Activated CD4-positive, alpha-beta T cell treated with anti-CD3 and anti-CD28 coated beads for 36 hours (primary cell): ENCODE results near the gene IRF7. TPM values are rescaled to one million over a fixed set of nuclear protein-coding genes. Genes with fewer than 3 reads are reported as not detected.

Experiments
- ATAC-seq: fragments of 200-7000 bp; cut with Tn5 transposase; one replicate; pipeline ENCODE4 v1.10.0; 2021; ENCODE audit warnings: mild to moderate bottlenecking, moderate library complexity
- CTCF ChIA-PET: fragments of 350-600 bp; sonication (Branson Sonifier 250); formaldehyde crosslinking; loops from one replicate; lab custom pipeline; 2021; ENCODE audit warnings: antibody characterized with exemption; lab: Charles Lee
- POLR2A ChIA-PET: fragments of 350-600 bp; sonication (Branson Sonifier 250); formaldehyde crosslinking; loops from one replicate; lab custom pipeline; 2021; ENCODE audit warnings: antibody characterized with exemption, inconsistent platforms; lab: Charles Lee
- DNase-seq: peaks from one replicate; pipeline ENCODE4 v3.0.0-alpha.2; 2020
- H3K27ac Mint-ChIP-seq: one replicate; pipeline ENCODE4 v1.8.0; 2021; ENCODE audit warnings: mixed read lengths
- H3K27me3 Mint-ChIP-seq: one replicate; pipeline ENCODE4 v1.8.0; 2021; ENCODE audit warnings: mixed read lengths
- H3K36me3 Mint-ChIP-seq: one replicate; pipeline ENCODE4 v1.8.0; 2021; ENCODE audit warnings: low read depth, mixed read lengths
- H3K4me1 Mint-ChIP-seq: one replicate; pipeline ENCODE4 v1.8.0; 2021; ENCODE audit warnings: mixed read lengths
- H3K4me3 Mint-ChIP-seq: one replicate; pipeline ENCODE4 v1.8.0; 2021; ENCODE audit warnings: mild to moderate bottlenecking, moderate library complexity, mixed read lengths
- H3K9me3 Mint-ChIP-seq: one replicate; pipeline ENCODE4 v1.8.0; 2021; ENCODE audit warnings: low read depth, mixed read lengths
- intact Hi-C, 2 experiments: fragments of 100-400 bp; cut with DNase I in 1 of 2; cut with micrococcal nuclease in 1 of 2; formaldehyde crosslinking; loops; one replicate each; pipeline versions ENCODE4 v1.14.2 to v1.15.1; 2022 to 2024; cut with DNase I, micrococcal nuclease
- total RNA-seq, 2 experiments: library from RNA; stranded (reverse); gene quantifications; one replicate each; pipeline ENCODE4 v1.2.3, GENCODE V29; 2021

Gene IRF7
- total RNA-seq, 2 experiments from 2014 or later: 57.1 to 62.6 TPM

- no peaks in the 10 kb centered on the region for H3K36me3 Mint-ChIP-seq
- ChIA-PET CTCF (no interaction called here), POLR2A (no interaction called here)
- H3K4me3 Mint-ChIP-seq: no peak overlapping the region
- H3K4me1 Mint-ChIP-seq: peaks cover 16% of the 10 kb centered on the region
- intact Hi-C loops: loop anchor here in 1 of 2 experiments (2.0 kb wide), 1 partner anchor 85 kb away; no protein-coding TSS in a partner anchor
- no peak for DNase-seq
- peaks cover 32% of the 10 kb centered on the region for H3K27me3 Mint-ChIP-seq
- ATAC-seq: peak; percentile 30
- H3K27ac Mint-ChIP-seq: no peak overlapping the region
- no peaks in the 10 kb centered on the region for H3K9me3 Mint-ChIP-seq
Measured at GRCh38 chr11:639332-639955, 23.7 kb upstream of the IRF7 start.

GRCh38 chr11:638631-639331 is 23.0 kb upstream of the IRF7 start:
- no peak overlapping the region for H3K27ac Mint-ChIP-seq
- DNase-seq (no peak), ATAC-seq (no peak)
- no peaks in the 10 kb centered on the region for H3K9me3 Mint-ChIP-seq
- no peak overlapping the region for H3K4me3 Mint-ChIP-seq
- no peaks in the 10 kb centered on the region for H3K36me3 Mint-ChIP-seq
- POLR2A ChIA-PET: no interaction called here
- H3K27me3 Mint-ChIP-seq: peaks cover 32% of the 10 kb centered on the region
- CTCF ChIA-PET: interaction anchor here (1.3 kb wide), 1 partner anchor 12 kb away, joined by 3 read pairs; no protein-coding TSS in a partner anchor
- intact Hi-C loops: loop anchor here in 1 of 2 experiments (2.0 kb wide), 1 partner anchor 84 kb away; no protein-coding TSS in a partner anchor
- peaks cover 16% of the 10 kb centered on the region for H3K4me1 Mint-ChIP-seq

GRCh38 chr11:637593-638521 is 22.1 kb upstream of the IRF7 start:
- Mint-ChIP-seq H3K4me1 (peaks cover 16% of the 10 kb centered on the region), H3K27me3 (peaks cover 32% of the 10 kb centered on the region), H3K36me3 (no peaks in the 10 kb centered on the region), H3K4me3 (peak overlapping the region; percentile 4), H3K27ac (no peak overlapping the region), H3K9me3 (no peaks in the 10 kb centered on the region)
- ChIA-PET POLR2A (no interaction called here), CTCF (interaction anchor here (1.3 kb wide), 1 partner anchor 13 kb away, joined by 3 read pairs; no protein-coding TSS in a partner anchor)
- intact Hi-C loops: loop anchor here in 1 of 2 experiments (2.0 kb wide), 1 partner anchor 83 kb away; no protein-coding TSS in a partner anchor
- no peak for DNase-seq
- no peak for ATAC-seq

GRCh38 chr11:637333-637592 is 21.5 kb upstream of the IRF7 start:
- Mint-ChIP-seq H3K27me3 (peaks cover 32% of the 10 kb centered on the region), H3K27ac (no peak overlapping the region), H3K4me3 (peak overlapping the region; percentile 4), H3K4me1 (peaks cover 16% of the 10 kb centered on the region), H3K36me3 (no peaks in the 10 kb centered on the region), H3K9me3 (no peaks in the 10 kb centered on the region)
- ChIA-PET CTCF (no interaction called here), POLR2A (no interaction called here)
- ATAC-seq (no peak), DNase-seq (no peak)
- intact Hi-C loops: no loop called here

- intact Hi-C loops: no loop called here
- H3K4me1 Mint-ChIP-seq: peaks cover 16% of the 10 kb centered on the region
Measured at GRCh38 chr11:636511-637332, 21.0 kb upstream of the IRF7 start, which contains the start of gene DRD4. Gene DRD4, plus strand, starts transcription at chr11:637269. Its CDS starts 36 bp downstream, at chr11:637305.

GRCh38 chr11:635945-636510 is 20.3 kb upstream of the IRF7 start:
- H3K27me3 Mint-ChIP-seq: peaks cover 32% of the 10 kb centered on the region
- no peak for DNase-seq
- ChIA-PET CTCF (no interaction called here), POLR2A (no interaction called here)
- intact Hi-C loops: no loop called here
- H3K9me3 Mint-ChIP-seq: no peaks in the 10 kb centered on the region
- no peaks in the 10 kb centered on the region for H3K36me3 Mint-ChIP-seq
- no peak overlapping the region for H3K4me3 Mint-ChIP-seq
- ATAC-seq: no peak
- no peak overlapping the region for H3K27ac Mint-ChIP-seq
- peaks cover 16% of the 10 kb centered on the region for H3K4me1 Mint-ChIP-seq

More at GRCh38 chr11:636511-637332, 21.0 kb upstream of the IRF7 start, which contains the start of gene DRD4:
- H3K27ac Mint-ChIP-seq: no peak within 1 kb of the TSS
- H3K9me3 Mint-ChIP-seq: no peaks in the 10 kb centered on the region
- H3K27me3 Mint-ChIP-seq: peaks cover 32% of the 10 kb centered on the region
- DNase-seq (no peak), ATAC-seq (no peak)
- ChIA-PET POLR2A (no interaction called here), CTCF (no interaction called here)
- H3K36me3 Mint-ChIP-seq: no peaks in the 10 kb centered on the region
- peak within 1 kb of the TSS; percentile 4 for H3K4me3 Mint-ChIP-seq

GRCh38 chr11:630871-631270 is 15.1 kb upstream of the IRF7 start:
- ATAC-seq (no peak), DNase-seq (no peak)
- Mint-ChIP-seq H3K36me3 (no peaks in the 10 kb centered on the region), H3K27ac (no peak overlapping the region), H3K9me3 (no peaks in the 10 kb centered on the region), H3K4me3 (no peak overlapping the region), H3K4me1 (peaks cover 22% of the 10 kb centered on the region), H3K27me3 (peaks cover 27% of the 10 kb centered on the region)
- CTCF ChIA-PET: interaction anchor here (1.5 kb wide), 1 partner anchor 76 kb away, joined by 4 read pairs; no protein-coding TSS in a partner anchor
- POLR2A ChIA-PET: no interaction called here
- intact Hi-C loops: no loop called here

GRCh38 chr11:629237-629583 is 13.5 kb upstream of the IRF7 start:
- Mint-ChIP-seq H3K36me3 (no peaks in the 10 kb centered on the region), H3K9me3 (no peaks in the 10 kb centered on the region), H3K27me3 (peaks cover 25% of the 10 kb centered on the region), H3K27ac (peak overlapping the region; percentile 53), H3K4me1 (peaks cover 22% of the 10 kb centered on the region), H3K4me3 (peak overlapping the region; percentile 32)
- intact Hi-C loops: loop anchor here in 1 of 2 experiments (5.0 kb wide), 1 partner anchor 72 kb away; no protein-coding TSS in a partner anchor
- ChIA-PET POLR2A (interaction anchor here (0.9 kb wide), 1 partner anchor 11 kb away, joined by 4 read pairs; no protein-coding TSS in a partner anchor), CTCF (interaction anchor here (0.6 kb wide), 1 partner anchor 15 kb away, joined by 3 read pairs; no protein-coding TSS in a partner anchor)
- DNase-seq (peak; percentile 51), ATAC-seq (peak; percentile 66)

- H3K9me3 Mint-ChIP-seq: no peaks in the 10 kb centered on the region
- intact Hi-C loops: loop anchor here in 1 of 2 experiments (5.0 kb wide), 1 partner anchor 71 kb away; no protein-coding TSS in a partner anchor
- peaks cover 25% of the 10 kb centered on the region for H3K27me3 Mint-ChIP-seq
- no peak overlapping the region for H3K27ac Mint-ChIP-seq
- ChIA-PET POLR2A (no interaction called here), CTCF (no interaction called here)
- peaks cover 22% of the 10 kb centered on the region for H3K4me1 Mint-ChIP-seq
- no peak for ATAC-seq
- H3K36me3 Mint-ChIP-seq: no peaks in the 10 kb centered on the region
- DNase-seq: no peak
- H3K4me3 Mint-ChIP-seq: peak overlapping the region; percentile 32
Measured at GRCh38 chr11:628056-628455, 12.3 kb upstream of the IRF7 start.

- H3K27me3 Mint-ChIP-seq: peaks cover 25% of the 10 kb centered on the region
- H3K36me3 Mint-ChIP-seq: no peaks in the 10 kb centered on the region
- intact Hi-C loops: loop anchor here in 1 of 2 experiments (5.0 kb wide), 1 partner anchor 70 kb away; no protein-coding TSS in a partner anchor
- POLR2A ChIA-PET: no interaction called here
- H3K9me3 Mint-ChIP-seq: no peaks in the 10 kb centered on the region
- CTCF ChIA-PET: no interaction called here
- H3K27ac Mint-ChIP-seq: no peak overlapping the region
- no peak overlapping the region for H3K4me3 Mint-ChIP-seq
- DNase-seq: no peak
- no peak for ATAC-seq
- H3K4me1 Mint-ChIP-seq: peaks cover 22% of the 10 kb centered on the region
Measured at GRCh38 chr11:627308-627576, 11.5 kb upstream of the IRF7 start.
